ENCODE results near the gene DAP.
"Not testable (repeated sequence)": the region's sequence is repeated elsewhere in the genome, so short reads cannot be mapped to it uniquely, and the experiment has no call there.

Gene DAP

GRCh38 chr5:10761185-10761932 is at the start of gene DAP:
Gene DAP, minus strand, starts transcription at chr5:10761234. Its CDS starts 166 bp downstream, at chr5:10761068.
- Histone ChIP-seq H3K36me3 (ENCODE audit: insufficient read depth, low read length) (no peaks in the 10 kb centered on the region), H3K9me3 (ENCODE audit: control insufficient read depth, insufficient read depth, low read length) (no peaks in the 10 kb centered on the region), H3K9ac (ENCODE audit: low read depth, low read length) (peak within 1 kb of the TSS; percentile 96), H3K4me1 (ENCODE audit: insufficient read depth, low read length) (peaks cover 8% of the 10 kb centered on the region; the same call in 1 of the 2 replicates)

GRCh38 chr5:10808347-10809226 is 47.6 kb upstream of the DAP start:
- Histone ChIP-seq H3K9ac (ENCODE audit: low read depth, low read length) (no peak overlapping the region), H3K9me3 (ENCODE audit: control insufficient read depth, insufficient read depth, low read length) (no peaks in the 10 kb centered on the region), H3K36me3 (ENCODE audit: insufficient read depth, low read length) (no peaks in the 10 kb centered on the region), H3K4me1 (ENCODE audit: insufficient read depth, low read length) (no peaks in the 10 kb centered on the region)

GRCh38 chr5:10801931-10802666 is 41.1 kb upstream of the DAP start:
- no peaks in the 10 kb centered on the region for H3K4me1 ChIP-seq (ENCODE audit: insufficient read depth, low read length)
- no peaks in the 10 kb centered on the region for H3K36me3 ChIP-seq (ENCODE audit: insufficient read depth, low read length)
- H3K9me3 ChIP-seq (ENCODE audit: control insufficient read depth, insufficient read depth, low read length) = no peaks in the 10 kb centered on the region
- H3K9ac ChIP-seq (ENCODE audit: low read depth, low read length) = no peak overlapping the region

- H3K36me3 ChIP-seq (ENCODE audit: insufficient read depth, low read length) = no peaks in the 10 kb centered on the region
- no peaks in the 10 kb centered on the region for H3K4me1 ChIP-seq (ENCODE audit: insufficient read depth, low read length)
- H3K9me3 ChIP-seq (ENCODE audit: control insufficient read depth, insufficient read depth, low read length) = no peaks in the 10 kb centered on the region
- H3K9ac ChIP-seq (ENCODE audit: low read depth, low read length) = no peak overlapping the region
These were observed 39.8 kb upstream of the DAP start for GRCh38 chr5:10800852-10801251.

- Histone ChIP-seq H3K4me1 (ENCODE audit: insufficient read depth, low read length) (no peaks in the 10 kb centered on the region), H3K9ac (ENCODE audit: low read depth, low read length) (no peak overlapping the region), H3K36me3 (ENCODE audit: insufficient read depth, low read length) (no peaks in the 10 kb centered on the region)
These were observed 36.2 kb upstream of the DAP start for GRCh38 chr5:10797261-10797660.

GRCh38 chr5:10793785-10794184 is 32.8 kb upstream of the DAP start:
- no peaks in the 10 kb centered on the region for H3K9me3 ChIP-seq (ENCODE audit: control insufficient read depth, insufficient read depth, low read length)
- no peak overlapping the region for H3K9ac ChIP-seq (ENCODE audit: low read depth, low read length)
- 0 out of 2 replicates have a peak, but pooled peaks cover 7% of the 10 kb centered on the region for H3K4me1 ChIP-seq (ENCODE audit: insufficient read depth, low read length)
- H3K36me3 ChIP-seq (ENCODE audit: insufficient read depth, low read length) = no peaks in the 10 kb centered on the region

More at GRCh38 chr5:10797261-10797660, 36.2 kb upstream of the DAP start:
- no peaks in the 10 kb centered on the region for H3K9me3 ChIP-seq (ENCODE audit: control insufficient read depth, insufficient read depth, low read length)

- Histone ChIP-seq H3K36me3 (ENCODE audit: insufficient read depth, low read length) (no peaks in the 10 kb centered on the region), H3K4me1 (ENCODE audit: insufficient read depth, low read length) (0 out of 2 replicates have a peak, but pooled peaks cover 7% of the 10 kb centered on the region), H3K9ac (ENCODE audit: low read depth, low read length) (no peak overlapping the region), H3K9me3 (ENCODE audit: control insufficient read depth, insufficient read depth, low read length) (no peaks in the 10 kb centered on the region)
These were observed 31.3 kb upstream of the DAP start for GRCh38 chr5:10792336-10792735.

GRCh38 chr5:10789726-10790125 is 28.7 kb upstream of the DAP start:
- Histone ChIP-seq H3K9ac (ENCODE audit: low read depth, low read length) (no peak overlapping the region), H3K4me1 (ENCODE audit: insufficient read depth, low read length) (0 out of 2 replicates have a peak, but pooled peaks cover 7% of the 10 kb centered on the region), H3K9me3 (ENCODE audit: control insufficient read depth, insufficient read depth, low read length) (no peaks in the 10 kb centered on the region), H3K36me3 (ENCODE audit: insufficient read depth, low read length) (no peaks in the 10 kb centered on the region)

GRCh38 chr5:10789021-10789420 is 28.0 kb upstream of the DAP start:
- Histone ChIP-seq H3K9ac (ENCODE audit: low read depth, low read length) (no peak overlapping the region), H3K4me1 (ENCODE audit: insufficient read depth, low read length) (0 out of 2 replicates have a peak, but pooled peaks cover 7% of the 10 kb centered on the region), H3K36me3 (ENCODE audit: insufficient read depth, low read length) (no peaks in the 10 kb centered on the region), H3K9me3 (ENCODE audit: control insufficient read depth, insufficient read depth, low read length) (no peaks in the 10 kb centered on the region)

- Histone ChIP-seq H3K4me1 (ENCODE audit: insufficient read depth, low read length) (0 out of 2 replicates have a peak, but pooled peaks cover 7% of the 10 kb centered on the region), H3K9me3 (ENCODE audit: control insufficient read depth, insufficient read depth, low read length) (no peaks in the 10 kb centered on the region), H3K9ac (ENCODE audit: low read depth, low read length) (no peak overlapping the region), H3K36me3 (ENCODE audit: insufficient read depth, low read length) (no peaks in the 10 kb centered on the region)
These were observed 27.3 kb upstream of the DAP start for GRCh38 chr5:10788358-10788757.

GRCh38 chr5:10786835-10787234 is 25.8 kb upstream of the DAP start:
- Histone ChIP-seq H3K9me3 (ENCODE audit: control insufficient read depth, insufficient read depth, low read length) (no peaks in the 10 kb centered on the region), H3K4me1 (ENCODE audit: insufficient read depth, low read length) (0 out of 2 replicates have a peak, but pooled peaks cover 7% of the 10 kb centered on the region), H3K9ac (ENCODE audit: low read depth, low read length) (no peak overlapping the region), H3K36me3 (ENCODE audit: insufficient read depth, low read length) (no peaks in the 10 kb centered on the region)

- not testable (repeated sequence) for H3K36me3 ChIP-seq (ENCODE audit: insufficient read depth, low read length); H3K9ac ChIP-seq (ENCODE audit: low read depth, low read length); H3K4me1 ChIP-seq (ENCODE audit: insufficient read depth, low read length); H3K9me3 ChIP-seq (ENCODE audit: control insufficient read depth, insufficient read depth, low read length)
These were observed 19.2 kb upstream of the DAP start for GRCh38 chr5:10780208-10780607.

- Histone ChIP-seq H3K4me1 (ENCODE audit: insufficient read depth, low read length) (no peaks in the 10 kb centered on the region), H3K36me3 (ENCODE audit: insufficient read depth, low read length) (no peaks in the 10 kb centered on the region), H3K9ac (ENCODE audit: low read depth, low read length) (no peak overlapping the region), H3K9me3 (ENCODE audit: control insufficient read depth, insufficient read depth, low read length) (no peaks in the 10 kb centered on the region)
These were observed 18.6 kb upstream of the DAP start for GRCh38 chr5:10779592-10779991.
